Measurements from ENCODE around the gene CLEC4F. TPM values are rescaled to one million over a fixed set of nuclear protein-coding genes. Genes with fewer than 3 reads are reported as not detected.

Gene CLEC4F
- total and polyA plus RNA-seq, 12 donors: 0.06 to 2.4 (median 0.30) TPM; not detected in 2

DNA sequence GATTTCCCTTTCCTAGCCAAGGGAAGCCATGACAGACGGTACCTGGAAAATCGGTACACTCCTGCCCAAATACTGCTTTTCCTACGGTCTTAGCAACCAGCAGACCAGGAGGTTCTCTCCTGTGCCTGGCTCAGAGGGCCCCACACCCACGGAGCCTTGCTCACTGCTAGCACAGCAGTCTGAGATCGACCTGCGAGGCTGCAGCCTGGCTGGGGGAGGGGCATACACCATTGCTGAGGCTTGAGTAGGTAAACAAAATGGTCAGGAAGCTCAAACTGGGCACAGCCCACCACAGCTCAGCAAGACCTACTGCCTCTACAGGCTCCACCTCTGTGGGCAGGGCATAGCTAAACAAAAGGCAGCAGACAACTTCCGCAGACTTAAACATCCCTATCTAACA lies 22.0 kb upstream of the CLEC4F start:
- H3K27ac ChIP-seq: no peak overlapping the region
- no peak overlapping the region for H3K4me3 ChIP-seq
- H3K36me3 ChIP-seq: no peaks in the 10 kb centered on the region
- intact Hi-C loops (cut with DNase I): no loop called here
- peaks cover 0 to 21% (median 6%) of the 10 kb centered on the region in 7 donors for H3K27me3 ChIP-seq
- H3K4me1 ChIP-seq: peaks cover 0 to 13% (median 0%) of the 10 kb centered on the region in 9 donors
- ATAC-seq: no peak
- TF ChIP-seq, protein P1, sequence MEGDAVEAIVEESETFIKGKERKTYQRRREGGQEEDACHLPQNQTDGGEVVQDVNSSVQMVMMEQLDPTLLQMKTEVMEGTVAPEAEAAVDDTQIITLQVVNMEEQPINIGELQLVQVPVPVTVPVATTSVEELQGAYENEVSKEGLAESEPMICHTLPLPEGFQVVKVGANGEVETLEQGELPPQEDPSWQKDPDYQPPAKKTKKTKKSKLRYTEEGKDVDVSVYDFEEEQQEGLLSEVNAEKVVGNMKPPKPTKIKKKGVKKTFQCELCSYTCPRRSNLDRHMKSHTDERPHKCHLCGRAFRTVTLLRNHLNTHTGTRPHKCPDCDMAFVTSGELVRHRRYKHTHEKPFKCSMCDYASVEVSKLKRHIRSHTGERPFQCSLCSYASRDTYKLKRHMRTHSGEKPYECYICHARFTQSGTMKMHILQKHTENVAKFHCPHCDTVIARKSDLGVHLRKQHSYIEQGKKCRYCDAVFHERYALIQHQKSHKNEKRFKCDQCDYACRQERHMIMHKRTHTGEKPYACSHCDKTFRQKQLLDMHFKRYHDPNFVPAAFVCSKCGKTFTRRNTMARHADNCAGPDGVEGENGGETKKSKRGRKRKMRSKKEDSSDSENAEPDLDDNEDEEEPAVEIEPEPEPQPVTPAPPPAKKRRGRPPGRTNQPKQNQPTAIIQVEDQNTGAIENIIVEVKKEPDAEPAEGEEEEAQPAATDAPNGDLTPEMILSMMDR (IDR thresholded peaks at IDR 0.05): no peak
- WGBS, 2 donors: 85 to 86% methylated on average over 7 of the region's 7 CpGs
- no peak for DNase-seq
- peaks cover 0 to 4% (median 0%) of the 10 kb centered on the region in 11 donors for H3K9me3 ChIP-seq

GRCh38 chr2:70837980-70838925 lies 17.9 kb upstream of the CLEC4F start:
- DNase-seq (no peak), ATAC-seq (no peak)
- Histone ChIP-seq H3K9me3 (no peaks in the 10 kb centered on the region), H3K4me1 (peaks cover 0 to 13% (median 0%) of the 10 kb centered on the region in 9 donors), H3K27ac (no peak overlapping the region), H3K27me3 (peaks cover 0 to 20% (median 6%) of the 10 kb centered on the region in 7 donors), H3K4me3 (no peak overlapping the region), H3K36me3 (no peaks in the 10 kb centered on the region)
- TF ChIP-seq, protein P1 (IDR thresholded peaks at IDR 0.05): no peak
- 77 to 78% methylated on average over 10 of the region's 10 CpGs for WGBS, 2 donors
- intact Hi-C loops (cut with DNase I): no loop called here

GRCh38 chr2:70835643-70836042 lies 15.2 kb upstream of the CLEC4F start, which contains the start of gene CD207:
Gene CD207, minus strand, starts transcription at chr2:70835816. Its CDS starts 40 bp downstream, at chr2:70835776.
- peaks cover 0 to 25% (median 10%) of the 10 kb centered on the region in 9 donors for H3K4me1 ChIP-seq
- peaks cover 0 to 4% (median 0%) of the 10 kb centered on the region in 7 donors for H3K27me3 ChIP-seq
- no peak within 1 kb of the TSS for H3K4me3 ChIP-seq
- ATAC-seq (no peak), DNase-seq (no peak)
- TF ChIP-seq, protein P1 (IDR thresholded peaks at IDR 0.05): no peak
- H3K36me3 ChIP-seq: no peaks in the 10 kb centered on the region
- no peak within 1 kb of the TSS for H3K27ac ChIP-seq
- H3K9me3 ChIP-seq: no peaks in the 10 kb centered on the region
- intact Hi-C loops (cut with DNase I): no loop called here
- 91 to 93% methylated on average over 4 of the region's 4 CpGs for WGBS, 2 donors

DNA sequence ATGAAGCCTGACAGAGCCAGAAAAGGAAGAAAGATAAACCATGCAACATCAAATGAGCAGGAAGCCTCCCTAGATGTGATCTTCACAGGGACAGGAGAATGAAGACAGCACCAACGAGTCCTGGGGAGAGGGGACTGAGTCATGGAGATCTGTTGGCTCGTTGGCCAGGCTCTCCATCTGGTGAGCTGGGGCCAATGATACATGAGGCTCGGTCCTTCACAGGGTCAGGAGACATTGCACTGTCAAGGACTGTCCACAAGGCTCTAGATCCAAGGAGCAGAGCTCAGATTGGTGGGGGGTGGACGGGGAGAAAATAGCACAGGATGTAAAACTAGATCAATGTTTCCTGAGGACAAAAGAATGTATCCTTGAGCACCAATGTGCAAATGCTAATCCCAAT lies 14.5 kb upstream of the CLEC4F start:
- Histone ChIP-seq H3K27me3 (peaks cover 0 to 4% (median 0%) of the 10 kb centered on the region in 7 donors), H3K36me3 (no peaks in the 10 kb centered on the region), H3K27ac (no peak overlapping the region), H3K9me3 (no peaks in the 10 kb centered on the region), H3K4me1 (peaks cover 0 to 33% (median 18%) of the 10 kb centered on the region in 9 donors), H3K4me3 (no peak overlapping the region)
- TF ChIP-seq, protein P1 (IDR thresholded peaks at IDR 0.05): no peak
- ATAC-seq (no peak), DNase-seq (no peak)
- 57 to 59% methylated on average over 4 of the region's 4 CpGs for WGBS, 2 donors
- intact Hi-C loops (cut with DNase I): no loop called here
